KOPT-K1 (cell line): ENCODE measurements around the gene THSD8.
"Not testable (repeated sequence)": the region's sequence is repeated elsewhere in the genome, so short reads cannot be mapped to it uniquely, and the experiment has no call there.

Source experiments
- H3K27ac ChIP-seq: fragments of 200-600 bp; sonication (generic); 2 replicates; pipeline ENCODE4 v1.5.1; 2016; ENCODE audit warnings: antibody characterized with exemption, mild to moderate bottlenecking, low read depth, low read length; ENCODE audit not compliant: poor library complexity, severe bottlenecking
- H3K36me3 ChIP-seq: fragments of 200-600 bp; sonication (generic); 2 replicates; pipeline ENCODE4 v1.5.1; 2017; ENCODE audit warnings: antibody characterized with exemption, mild to moderate bottlenecking, low read length, moderate library complexity; ENCODE audit not compliant: insufficient read depth
- H3K9me3 ChIP-seq: fragments of 200-600 bp; sonication (generic); 2 replicates; pipeline ENCODE4 v1.5.1; 2017; ENCODE audit warnings: antibody characterized with exemption, low read length, mild to moderate bottlenecking; ENCODE audit not compliant: insufficient read depth, poor library complexity, severe bottlenecking

THSD8 gene

DNA sequence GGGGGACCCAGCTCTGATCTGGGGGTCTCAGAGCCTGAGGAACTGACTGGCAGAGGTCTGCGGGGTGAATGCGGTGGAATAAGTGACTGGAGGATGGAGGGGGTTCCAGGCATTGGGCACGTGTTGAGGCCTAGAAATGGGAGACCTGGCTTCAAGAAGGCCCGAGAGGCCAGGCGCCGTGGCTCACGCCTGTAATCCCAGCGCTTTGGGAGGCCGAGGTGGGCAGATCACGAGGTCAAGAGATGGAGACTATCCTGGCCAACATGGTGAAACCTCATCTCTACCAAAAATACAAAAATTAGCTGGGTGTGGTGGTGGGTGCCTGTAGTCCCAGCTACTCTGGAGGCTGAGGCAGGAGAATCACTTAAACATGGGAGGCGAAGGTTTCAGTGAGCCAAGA is 15.9 kb downstream of the THSD8 start:
- not testable (repeated sequence) for H3K9me3 ChIP-seq, H3K27ac ChIP-seq
- H3K36me3 ChIP-seq: peaks cover 21% of the 10 kb centered on the region; the same call in 1 of the 2 replicates

GRCh38 chr19:12821761-12822160 is 19.9 kb downstream of the THSD8 start:
- Histone ChIP-seq H3K27ac (no peak overlapping the region), H3K9me3 (no peaks in the 10 kb centered on the region), H3K36me3 (no peaks in the 10 kb centered on the region)

GRCh38 chr19:12825254-12826131 is 23.6 kb downstream of the THSD8 start:
- Histone ChIP-seq H3K36me3 (no peaks in the 10 kb centered on the region), H3K27ac (no peak overlapping the region)

GRCh38 chr19:12828494-12828893 is 26.6 kb downstream of the THSD8 start:
- Histone ChIP-seq H3K9me3 (no peaks in the 10 kb centered on the region), H3K36me3 (no peaks in the 10 kb centered on the region), H3K27ac (no peak overlapping the region)

More at GRCh38 chr19:12825254-12826131, 23.6 kb downstream of the THSD8 start:
- H3K9me3 ChIP-seq: no peaks in the 10 kb centered on the region

- Histone ChIP-seq H3K36me3 (no peaks in the 10 kb centered on the region), H3K9me3 (no peaks in the 10 kb centered on the region), H3K27ac (no peak overlapping the region)
These were observed 31.5 kb downstream of the THSD8 start for GRCh38 chr19:12833418-12833737.

GRCh38 chr19:12833738-12834565 is 32.1 kb downstream of the THSD8 start:
- H3K36me3 ChIP-seq: no peaks in the 10 kb centered on the region
- H3K9me3 ChIP-seq: no peaks in the 10 kb centered on the region
- no peak overlapping the region for H3K27ac ChIP-seq

DNA sequence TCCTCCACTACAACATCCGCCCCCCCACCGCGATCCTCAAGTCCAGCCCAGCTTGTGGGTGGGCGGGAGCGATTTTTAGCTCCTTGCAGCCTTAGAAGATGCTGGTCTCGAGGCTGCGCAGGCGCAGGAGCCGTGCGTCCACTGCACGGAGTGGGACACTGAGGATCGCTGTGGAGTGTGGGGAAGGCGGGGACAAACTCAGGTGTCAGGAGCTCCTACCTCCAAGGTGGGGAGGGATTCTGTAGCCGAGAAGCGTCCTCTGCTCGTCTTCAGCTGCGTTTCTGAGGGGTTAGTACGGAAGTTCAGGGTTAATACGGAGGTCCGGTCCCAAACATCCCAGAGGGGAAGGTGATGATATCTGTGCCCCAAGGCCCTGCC is 32.7 kb downstream of the THSD8 start, which contains the start of gene RTBDN:
TSS of gene RTBDN (minus strand) at position 14 of the 378 bp plus-strand sequence. CDS start 4,600 bp downstream, outside the sequence.
- Histone ChIP-seq H3K36me3 (no peaks in the 10 kb centered on the region), H3K27ac (no peak within 1 kb of the TSS), H3K9me3 (no peaks in the 10 kb centered on the region)

DNA sequence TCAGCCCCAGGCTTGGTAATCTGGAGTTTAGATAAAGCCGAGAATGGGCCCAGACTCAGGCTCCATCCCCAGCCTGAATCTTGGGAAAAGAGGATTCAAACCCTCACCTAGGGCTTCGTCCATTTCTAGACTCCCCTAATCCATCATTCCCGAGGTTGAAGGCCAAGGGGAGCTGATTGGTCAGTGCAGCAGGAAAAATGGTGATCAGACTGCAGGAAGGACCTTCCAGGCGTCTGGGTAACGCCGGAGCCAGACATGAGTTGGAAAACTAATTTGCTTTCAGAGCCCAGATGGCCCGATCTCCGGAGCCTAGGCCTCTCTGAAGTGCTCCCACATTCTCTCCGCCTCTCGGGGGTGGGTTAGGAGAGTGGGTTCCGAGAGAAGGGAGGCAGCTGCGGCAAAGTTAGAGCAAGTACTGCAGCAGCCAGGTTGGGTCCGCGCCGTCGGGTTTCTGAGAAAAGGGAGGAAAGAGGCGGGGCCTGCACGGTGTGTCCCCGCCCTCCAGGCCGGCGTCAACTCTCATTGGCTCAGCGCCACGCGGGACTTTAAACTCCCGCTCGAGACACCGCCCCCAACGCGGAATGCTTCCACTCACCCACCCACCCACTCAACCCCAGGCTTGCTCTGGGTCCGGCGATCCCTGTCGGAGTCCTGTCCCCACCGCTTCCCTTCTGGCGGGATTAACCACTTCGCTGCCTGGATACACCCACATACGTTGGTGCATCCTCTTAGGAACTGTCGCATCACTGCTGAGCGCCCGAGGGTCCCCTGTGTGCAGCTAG is 33.3 kb downstream of the THSD8 start:
- no peaks in the 10 kb centered on the region for H3K36me3 ChIP-seq
- H3K9me3 ChIP-seq: no peaks in the 10 kb centered on the region
- no peak overlapping the region for H3K27ac ChIP-seq

DNA sequence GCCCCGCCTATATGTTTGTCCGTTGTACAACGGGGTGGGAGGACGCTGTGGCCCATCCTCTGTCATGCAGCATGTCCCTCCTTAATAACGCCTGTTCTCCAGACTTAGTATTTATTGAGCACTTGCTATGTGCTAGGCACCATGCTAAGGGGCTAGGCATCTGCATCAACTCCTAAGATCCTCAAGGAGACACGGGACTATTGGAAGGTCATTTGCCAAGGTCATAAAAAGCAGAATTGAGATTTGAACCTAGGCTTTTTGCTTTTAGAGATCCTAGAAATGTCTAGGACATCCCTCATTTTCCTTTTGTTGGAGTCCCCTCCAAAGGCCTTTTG is 34.6 kb downstream of the THSD8 start:
- no peaks in the 10 kb centered on the region for H3K36me3 ChIP-seq
- H3K27ac ChIP-seq: no peak overlapping the region
- no peaks in the 10 kb centered on the region for H3K9me3 ChIP-seq

DNA sequence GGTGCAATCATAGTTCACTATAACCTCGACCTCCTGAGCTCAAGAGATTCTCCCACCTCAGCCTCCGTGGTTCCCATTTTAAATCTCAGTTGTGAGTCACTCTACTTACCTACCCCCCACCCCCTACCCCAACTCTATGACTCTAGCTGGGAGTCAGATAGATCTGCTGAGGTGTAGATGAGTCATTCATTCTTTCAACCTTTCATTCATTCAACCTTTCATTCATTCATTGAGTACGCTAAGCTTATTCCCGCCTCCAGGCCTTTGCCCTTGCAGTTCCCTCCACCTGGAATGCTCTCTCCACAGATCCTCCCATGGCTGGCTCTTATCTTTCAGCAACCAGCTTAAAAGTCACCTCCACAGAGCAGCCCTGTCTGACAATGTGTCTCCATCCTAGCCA is 35.4 kb downstream of the THSD8 start:
- Histone ChIP-seq H3K36me3 (no peaks in the 10 kb centered on the region), H3K27ac (no peak overlapping the region), H3K9me3 (no peaks in the 10 kb centered on the region)

DNA sequence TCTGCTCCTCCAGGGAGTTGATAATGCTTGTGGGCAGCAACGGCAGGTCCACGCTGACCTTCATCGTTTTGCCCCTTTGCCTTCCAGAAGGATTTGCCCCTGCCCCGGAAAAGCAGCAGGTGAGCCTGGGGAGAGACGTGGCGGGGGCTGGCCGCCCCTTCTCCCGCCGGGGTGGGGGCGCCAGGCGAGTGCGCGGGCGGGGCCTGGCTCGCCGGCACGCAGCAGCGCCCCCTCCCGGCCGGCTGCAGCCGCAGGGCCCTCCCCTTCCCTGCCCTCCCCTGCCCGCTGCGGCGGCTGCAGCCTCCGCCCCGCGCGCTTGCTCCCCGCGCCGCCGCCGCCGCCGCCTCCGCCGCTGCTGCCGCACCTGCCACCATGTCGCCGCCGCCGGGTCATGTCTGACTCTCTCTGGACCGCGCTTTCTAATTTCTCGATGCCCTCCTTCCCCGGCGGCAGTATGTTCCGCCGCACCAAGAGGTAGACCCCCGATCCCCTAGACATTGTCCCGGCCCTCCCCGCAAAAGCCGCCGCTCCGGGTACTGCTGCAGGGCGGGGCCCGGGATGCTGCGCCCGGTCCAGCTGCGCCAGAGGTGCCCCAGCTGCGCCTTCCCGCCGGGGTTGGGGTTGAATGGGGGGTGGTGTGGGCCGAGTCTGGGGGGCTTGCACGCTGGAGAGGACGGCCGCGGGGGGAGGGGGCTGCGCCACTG is 36.5 kb downstream of the THSD8 start, which contains the start of gene MAST1:
TSS of gene MAST1 (plus strand) at position 334 of the 704 bp plus-strand sequence. CDS start at position 392, 58 bp downstream.
- Histone ChIP-seq H3K9me3 (no peaks in the 10 kb centered on the region), H3K36me3 (no peaks in the 10 kb centered on the region), H3K27ac (no peak within 1 kb of the TSS)

DNA sequence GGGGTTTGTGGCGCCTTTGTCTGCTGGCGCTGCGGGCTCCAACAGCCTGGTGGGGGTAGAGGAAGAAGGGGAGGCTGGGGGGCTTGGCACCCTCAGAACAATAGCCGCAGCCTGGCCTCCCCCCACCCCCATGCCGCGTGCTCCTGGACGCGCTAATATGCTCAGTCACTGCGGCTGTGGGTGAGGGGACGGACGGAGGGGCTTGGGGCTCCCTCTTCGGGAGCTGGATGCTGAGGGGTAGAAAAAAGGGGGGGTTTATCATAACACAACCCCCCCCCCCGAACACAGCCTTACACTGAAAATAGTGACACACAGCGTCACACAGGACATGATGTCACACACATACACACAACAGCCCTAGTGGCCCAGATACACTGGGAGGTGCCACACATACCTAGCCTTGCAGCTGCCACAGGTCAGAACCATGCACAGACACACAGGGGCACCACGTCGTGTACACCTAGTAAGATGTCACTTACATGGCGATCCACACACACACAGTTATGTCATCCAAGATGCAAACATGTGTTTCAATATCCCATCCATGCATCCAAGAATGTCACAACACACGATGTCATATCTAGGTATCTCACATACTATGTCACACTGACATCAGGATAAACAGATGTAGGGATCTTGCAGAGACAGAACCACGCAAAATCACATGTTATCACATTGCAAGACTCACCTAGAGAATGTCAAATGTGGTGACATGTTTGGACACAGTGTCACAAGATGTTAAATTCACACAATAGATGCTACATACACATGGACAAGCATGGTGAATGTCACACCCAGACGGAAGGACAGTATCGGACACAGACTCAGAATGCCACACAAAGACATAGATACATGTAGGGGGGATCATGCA is 37.3 kb downstream of the THSD8 start:
- Histone ChIP-seq H3K36me3 (no peaks in the 10 kb centered on the region), H3K9me3 (no peaks in the 10 kb centered on the region), H3K27ac (no peak overlapping the region)

DNA sequence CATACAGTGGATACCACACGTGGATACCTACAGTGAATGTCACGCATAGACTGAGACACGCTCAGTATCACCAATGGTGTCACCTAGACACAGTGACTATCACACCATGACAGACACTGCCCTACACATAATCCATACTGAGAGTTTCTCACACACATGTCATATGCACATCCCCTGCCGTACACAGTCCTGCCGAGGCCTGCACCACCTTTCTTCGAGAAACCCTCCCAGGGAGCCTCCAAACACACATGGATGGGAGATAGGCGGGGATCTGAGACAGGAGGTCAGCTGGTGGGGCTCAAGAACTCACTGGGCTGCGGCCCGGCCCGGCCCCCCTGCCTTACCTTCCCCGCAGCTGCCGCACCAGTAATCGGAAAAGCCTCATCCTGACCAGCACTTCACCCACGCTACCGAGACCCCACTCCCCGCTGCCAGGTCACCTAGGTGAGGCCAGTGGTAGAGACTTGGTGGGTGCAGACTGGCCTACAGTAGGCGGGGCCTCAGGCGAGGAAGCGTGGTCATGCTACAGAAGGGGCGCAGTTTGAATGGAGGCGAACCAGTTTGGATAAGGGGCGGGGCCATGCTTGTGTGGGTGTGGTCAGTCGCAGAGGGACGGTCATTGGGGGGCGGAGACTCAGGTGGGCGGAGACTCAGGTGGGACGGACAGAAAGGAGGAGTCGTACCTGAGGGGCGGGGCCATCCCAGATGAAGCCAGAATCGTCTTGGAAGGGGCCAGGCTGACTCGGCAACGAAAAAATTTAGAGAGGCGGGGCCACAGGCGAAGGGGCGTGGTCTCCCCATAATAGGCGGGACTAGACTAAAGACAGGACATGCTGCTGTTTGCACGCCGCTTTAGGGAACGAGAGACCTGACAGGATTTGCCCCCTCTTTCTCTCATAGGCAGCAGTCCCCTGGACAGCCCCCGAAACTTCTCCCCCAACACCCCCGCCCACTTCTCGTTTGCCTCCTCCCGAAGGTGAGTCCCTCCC is 38.5 kb downstream of the THSD8 start:
- no peaks in the 10 kb centered on the region for H3K9me3 ChIP-seq
- H3K27ac ChIP-seq: no peak overlapping the region
- no peaks in the 10 kb centered on the region for H3K36me3 ChIP-seq
